IPS-15b (cell line): ENCODE data around the gene VWA5B2.

Experiments used
- H3K27me3 ChIP-seq: one replicate; pipeline ENCODE4 v1.6.1; 2013; ENCODE audit warnings: low read length; ENCODE audit not compliant: control insufficient read depth, insufficient read depth
- H3K36me3 ChIP-seq: one replicate; pipeline ENCODE4 v1.6.1; 2013; ENCODE audit warnings: low read length; ENCODE audit not compliant: control insufficient read depth, insufficient read depth
- H3K4me1 ChIP-seq: one replicate; pipeline ENCODE4 v1.6.1; 2013; ENCODE audit warnings: mild to moderate bottlenecking, low read length; ENCODE audit not compliant: control insufficient read depth, insufficient read depth
- H3K4me3 ChIP-seq: one replicate; pipeline ENCODE4 v1.5.1; 2013; ENCODE audit warnings: low read depth, low read length
- H3K9ac ChIP-seq: one replicate; pipeline ENCODE4 v1.6.1; 2013; ENCODE audit warnings: low read depth, mild to moderate bottlenecking, low read length
- H3K9me3 ChIP-seq: one replicate; pipeline ENCODE4 v1.6.1; 2013; ENCODE audit warnings: mild to moderate bottlenecking, low read length; ENCODE audit not compliant: control insufficient read depth, insufficient read depth

VWA5B2 gene

GRCh38 chr3:184228376-184229137, 828 bp upstream of the VWA5B2 start:
- H3K36me3 ChIP-seq = no peaks in the 10 kb centered on the region
- no peaks in the 10 kb centered on the region for H3K9me3 ChIP-seq
- no peak overlapping the region for H3K9ac ChIP-seq
- H3K4me1 ChIP-seq = no peaks in the 10 kb centered on the region
- H3K27me3 ChIP-seq = peaks cover 55% of the 10 kb centered on the region
- H3K4me3 ChIP-seq = peak overlapping the region; percentile 53

DNA sequence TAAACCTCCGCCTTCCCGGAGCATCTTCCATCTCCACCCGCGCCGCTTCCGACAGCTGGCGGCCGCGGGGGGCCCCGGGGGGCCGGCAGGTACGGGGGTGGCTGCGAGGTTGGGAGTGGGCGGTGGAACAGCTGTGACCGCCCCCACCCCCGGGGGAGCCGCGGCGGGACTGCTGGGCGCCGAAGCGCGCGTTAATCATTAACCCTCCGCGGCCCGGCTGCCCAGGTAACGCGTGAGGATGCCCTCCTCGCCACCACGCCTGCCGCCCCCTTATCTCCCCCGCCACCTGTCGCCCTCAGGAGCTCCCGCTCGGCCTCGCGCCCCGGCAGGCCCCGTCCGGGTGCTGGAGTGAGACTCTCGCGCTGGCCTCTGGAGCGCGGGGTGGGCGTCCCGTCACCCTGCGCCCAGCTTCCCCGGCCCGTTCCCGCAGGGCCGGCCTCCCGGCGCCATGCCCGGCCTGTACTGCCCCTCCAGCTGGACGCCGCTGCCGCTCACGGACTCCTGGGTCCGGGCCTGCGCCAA, 757 bp downstream of the VWA5B2 start:
- no peaks in the 10 kb centered on the region for H3K9me3 ChIP-seq
- H3K9ac ChIP-seq = no peak overlapping the region
- no peaks in the 10 kb centered on the region for H3K36me3 ChIP-seq
- H3K4me1 ChIP-seq = no peaks in the 10 kb centered on the region
- peak overlapping the region; percentile 65 for H3K4me3 ChIP-seq
- peaks cover 58% of the 10 kb centered on the region for H3K27me3 ChIP-seq

GRCh38 chr3:184230603-184231528, 1.5 kb downstream of the VWA5B2 start:
- Histone ChIP-seq H3K27me3 (peaks cover 58% of the 10 kb centered on the region), H3K4me3 (peak overlapping the region; percentile 65), H3K4me1 (no peaks in the 10 kb centered on the region), H3K36me3 (no peaks in the 10 kb centered on the region), H3K9ac (no peak overlapping the region), H3K9me3 (no peaks in the 10 kb centered on the region)

- Histone ChIP-seq H3K36me3 (no peaks in the 10 kb centered on the region), H3K9me3 (no peaks in the 10 kb centered on the region), H3K4me1 (no peaks in the 10 kb centered on the region), H3K9ac (no peak overlapping the region), H3K27me3 (peaks cover 58% of the 10 kb centered on the region), H3K4me3 (no peak overlapping the region)
Observed at GRCh38 chr3:184231671-184232070, 2.3 kb downstream of the VWA5B2 start.

- peaks cover 49% of the 10 kb centered on the region for H3K27me3 ChIP-seq
- H3K4me3 ChIP-seq = no peak overlapping the region
Observed at GRCh38 chr3:184233127-184233843, 3.9 kb downstream of the VWA5B2 start.

DNA sequence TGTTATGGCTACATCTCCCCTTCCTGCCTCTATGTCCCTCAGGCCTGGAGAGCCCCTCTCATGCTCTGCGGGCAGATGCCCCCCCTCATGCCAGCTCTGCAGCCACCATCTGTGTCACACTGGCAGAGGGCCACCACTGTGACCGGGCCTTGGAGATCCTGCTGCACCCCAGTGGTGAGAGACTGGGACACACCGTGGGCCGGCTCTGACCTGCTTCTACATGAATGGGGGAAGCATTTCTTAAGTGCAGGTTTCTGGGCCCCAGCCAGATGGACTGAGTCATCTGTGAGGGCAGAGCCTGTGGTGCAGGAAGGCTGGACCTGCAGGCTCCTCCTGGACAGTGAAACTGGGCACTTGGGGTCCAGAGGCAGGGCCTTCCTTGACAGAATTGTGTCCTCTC, 4.8 kb downstream of the VWA5B2 start:
- Histone ChIP-seq H3K4me3 (no peak overlapping the region), H3K9ac (no peak overlapping the region), H3K9me3 (no peaks in the 10 kb centered on the region), H3K27me3 (peaks cover 40% of the 10 kb centered on the region), H3K4me1 (no peaks in the 10 kb centered on the region), H3K36me3 (no peaks in the 10 kb centered on the region)

More at GRCh38 chr3:184233127-184233843, 3.9 kb downstream of the VWA5B2 start:
- Histone ChIP-seq H3K9me3 (no peaks in the 10 kb centered on the region), H3K36me3 (no peaks in the 10 kb centered on the region), H3K4me1 (no peaks in the 10 kb centered on the region), H3K9ac (no peak overlapping the region)

DNA sequence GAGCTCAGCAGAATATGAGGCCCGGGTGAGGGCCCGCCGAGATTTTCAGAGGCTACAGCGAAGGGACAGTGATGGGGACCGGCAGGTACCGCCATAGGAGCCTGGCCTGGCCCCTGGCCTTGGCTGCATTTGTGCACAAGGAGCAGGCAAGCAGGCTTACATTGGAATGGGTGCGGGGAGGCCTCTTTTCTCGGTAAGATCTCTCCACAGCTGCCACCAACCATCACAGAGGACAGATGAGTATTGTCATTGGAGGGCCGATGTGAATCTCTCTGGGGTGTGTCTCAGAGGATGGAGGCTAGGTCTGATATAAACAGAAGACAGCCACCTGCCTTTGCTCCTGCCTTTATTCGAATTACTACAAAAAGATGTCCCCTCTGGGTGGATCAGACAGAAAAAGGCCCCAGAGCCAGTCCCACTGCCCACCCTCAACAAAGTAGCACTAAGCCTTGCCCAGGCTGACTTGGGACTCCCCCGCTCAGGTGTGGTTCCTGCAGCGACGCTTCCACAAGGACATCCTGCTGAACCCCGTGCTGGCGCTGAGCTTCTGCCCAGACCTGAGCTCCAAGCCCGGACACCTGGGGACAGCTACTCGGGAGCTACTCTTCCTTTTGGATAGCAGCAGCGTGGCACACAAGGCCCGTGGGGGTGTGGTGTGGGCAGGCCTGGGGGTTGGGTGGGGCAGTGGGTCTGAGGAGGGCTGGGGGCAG, 5.4 kb downstream of the VWA5B2 start:
- H3K9ac ChIP-seq = no peak overlapping the region
- no peaks in the 10 kb centered on the region for H3K36me3 ChIP-seq
- H3K4me1 ChIP-seq = no peaks in the 10 kb centered on the region
- H3K9me3 ChIP-seq = no peaks in the 10 kb centered on the region
- H3K27me3 ChIP-seq = peaks cover 36% of the 10 kb centered on the region
- no peak overlapping the region for H3K4me3 ChIP-seq

DNA sequence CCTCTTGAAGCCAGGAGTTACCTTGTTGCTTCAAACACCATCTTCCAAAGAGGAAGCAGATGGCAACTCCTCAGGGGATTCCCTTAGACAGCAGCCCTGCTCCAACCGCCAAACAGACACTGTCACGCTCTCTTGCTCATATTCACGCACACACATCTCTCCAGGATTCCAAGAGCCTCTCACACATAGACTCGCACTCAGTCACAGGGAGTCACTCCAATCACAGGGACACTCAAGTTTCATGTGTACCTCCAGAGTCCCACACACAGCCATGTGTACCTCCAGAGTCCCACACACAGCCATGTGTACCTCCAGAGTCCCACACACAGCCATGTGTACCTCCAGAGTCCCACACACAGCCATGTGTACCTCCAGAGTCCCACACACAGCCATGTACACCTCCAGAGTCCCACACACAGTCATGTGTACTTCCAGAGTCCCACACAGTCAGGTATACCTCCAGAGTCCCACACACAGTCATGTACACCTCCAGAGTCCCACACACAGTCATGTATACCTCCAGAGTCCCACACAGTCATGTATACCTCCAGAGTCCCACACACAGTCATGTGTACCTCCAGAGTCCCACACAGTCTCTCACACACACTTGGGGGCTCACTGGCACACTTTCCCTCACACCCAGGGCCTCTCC, 6.1 kb downstream of the VWA5B2 start:
- H3K9ac ChIP-seq = no peak overlapping the region
- no peaks in the 10 kb centered on the region for H3K9me3 ChIP-seq
- H3K36me3 ChIP-seq = no peaks in the 10 kb centered on the region
- no peak overlapping the region for H3K4me3 ChIP-seq
- H3K27me3 ChIP-seq = peaks cover 29% of the 10 kb centered on the region
- no peaks in the 10 kb centered on the region for H3K4me1 ChIP-seq

GRCh38 chr3:184236033-184236410, 6.6 kb downstream of the VWA5B2 start:
- no peak overlapping the region for H3K9ac ChIP-seq

GRCh38 chr3:184236636-184237035, 7.3 kb downstream of the VWA5B2 start:
- H3K9me3 ChIP-seq = no peaks in the 10 kb centered on the region
- H3K27me3 ChIP-seq = peaks cover 18% of the 10 kb centered on the region
- no peaks in the 10 kb centered on the region for H3K4me1 ChIP-seq
- H3K9ac ChIP-seq = no peak overlapping the region
- H3K36me3 ChIP-seq = no peaks in the 10 kb centered on the region
- H3K4me3 ChIP-seq = no peak overlapping the region

More at GRCh38 chr3:184236033-184236410, 6.6 kb downstream of the VWA5B2 start:
- Histone ChIP-seq H3K4me3 (no peak overlapping the region), H3K9me3 (no peaks in the 10 kb centered on the region), H3K36me3 (no peaks in the 10 kb centered on the region), H3K27me3 (peaks cover 24% of the 10 kb centered on the region), H3K4me1 (no peaks in the 10 kb centered on the region)
